ENCODE data around the gene ADORA2A.

DNA sequence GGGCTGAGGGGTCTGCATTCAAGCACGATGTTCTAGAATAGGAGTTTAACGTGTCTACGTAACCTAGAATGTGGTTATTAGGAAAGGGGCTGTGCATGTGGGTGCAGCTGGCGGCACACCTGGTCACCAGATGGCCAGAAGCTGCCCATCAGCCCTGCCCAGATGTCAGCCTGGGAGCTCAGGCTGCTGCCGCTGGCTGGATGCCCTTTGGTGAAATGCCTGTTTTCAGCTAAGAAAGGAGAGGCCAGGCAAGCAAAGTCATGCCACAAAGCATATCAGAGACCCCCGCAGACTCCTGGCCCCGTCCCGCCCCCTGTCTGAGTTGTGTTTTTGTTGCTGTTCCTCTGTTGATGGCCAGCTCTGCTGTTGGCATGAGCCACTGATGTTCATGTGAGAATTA lies 11.3 kb upstream of the ADORA2A start:
- TF ChIP-seq POLR2A (IDR thresholded peaks at IDR 0.05) = no peak
- TF ChIP-seq, protein P1, sequence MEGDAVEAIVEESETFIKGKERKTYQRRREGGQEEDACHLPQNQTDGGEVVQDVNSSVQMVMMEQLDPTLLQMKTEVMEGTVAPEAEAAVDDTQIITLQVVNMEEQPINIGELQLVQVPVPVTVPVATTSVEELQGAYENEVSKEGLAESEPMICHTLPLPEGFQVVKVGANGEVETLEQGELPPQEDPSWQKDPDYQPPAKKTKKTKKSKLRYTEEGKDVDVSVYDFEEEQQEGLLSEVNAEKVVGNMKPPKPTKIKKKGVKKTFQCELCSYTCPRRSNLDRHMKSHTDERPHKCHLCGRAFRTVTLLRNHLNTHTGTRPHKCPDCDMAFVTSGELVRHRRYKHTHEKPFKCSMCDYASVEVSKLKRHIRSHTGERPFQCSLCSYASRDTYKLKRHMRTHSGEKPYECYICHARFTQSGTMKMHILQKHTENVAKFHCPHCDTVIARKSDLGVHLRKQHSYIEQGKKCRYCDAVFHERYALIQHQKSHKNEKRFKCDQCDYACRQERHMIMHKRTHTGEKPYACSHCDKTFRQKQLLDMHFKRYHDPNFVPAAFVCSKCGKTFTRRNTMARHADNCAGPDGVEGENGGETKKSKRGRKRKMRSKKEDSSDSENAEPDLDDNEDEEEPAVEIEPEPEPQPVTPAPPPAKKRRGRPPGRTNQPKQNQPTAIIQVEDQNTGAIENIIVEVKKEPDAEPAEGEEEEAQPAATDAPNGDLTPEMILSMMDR (IDR thresholded peaks at IDR 0.05) = no peak

Measured in ovary (tissue), 3 donors.